Spleen (tissue), 11 donors: ENCODE results near the gene POU2F3. TPM values are rescaled to one million over a fixed set of nuclear protein-coding genes. Genes with fewer than 3 reads are reported as not detected.

Experiments
- DNase-seq: peaks from one replicate; pipeline ENCODE4 v3.0.0-alpha.2; 2020
- H3K27ac ChIP-seq, 8 donors: fragments of 200-600 bp; sonication (generic) in 7 of 8; 1 replicate in 4 of 8; 2 replicates in 4 of 8; pipeline versions ENCODE4 v1.5.0 to v1.8.0; 2016 to 2021; ENCODE audit warnings: inconsistent platforms in 4 of 8, mild to moderate bottlenecking in 4 of 8, moderate library complexity in 1 of 8
- H3K27me3 ChIP-seq, 7 donors: fragments of 200-600 bp; sonication (generic) in 6 of 7; replicated peaks in 1 of 7; 1 replicate in 4 of 7; 2 replicates in 3 of 7; pipeline versions ENCODE4 v1.5.0 to v1.8.0; 2016 to 2021; ENCODE audit warnings: inconsistent platforms in 3 of 7, mild to moderate bottlenecking in 1 of 7
- H3K36me3 ChIP-seq, 6 donors: fragments of 200-600 bp; sonication (generic) in 5 of 6; 1 replicate in 4 of 6; 2 replicates in 2 of 6; pipeline versions ENCODE4 v1.5.0 to v1.8.0; 2016 to 2021; ENCODE audit warnings: inconsistent platforms in 2 of 6
- H3K4me1 ChIP-seq, 6 donors: fragments of 200-600 bp; sonication (generic) in 5 of 6; 1 replicate in 3 of 6; 2 replicates in 3 of 6; pipeline versions ENCODE4 v1.5.0 to v1.8.0; 2016 to 2021; ENCODE audit warnings: inconsistent platforms in 3 of 6
- H3K4me3 ChIP-seq, 8 donors: fragments of 200-600 bp; sonication (generic) in 7 of 8; 1 replicate in 4 of 8; 2 replicates in 4 of 8; pipeline versions ENCODE4 v1.5.0 to v1.8.0; 2016 to 2021; ENCODE audit warnings: inconsistent platforms in 4 of 8, mild to moderate bottlenecking in 4 of 8, moderate library complexity in 2 of 8
- H3K9me3 ChIP-seq, 8 donors: fragments of 200-600 bp; sonication (generic) in 7 of 8; 1 replicate in 4 of 8; 2 replicates in 4 of 8; pipeline versions ENCODE4 v1.5.0 to v1.8.0; 2016 to 2021; ENCODE audit warnings: inconsistent platforms in 4 of 8
- POLR2A ChIP-seq, 3 donors: fragments of 450-650 bp; IDR thresholded peaks; one replicate each; pipeline ENCODE4 v1.5.1; 2017; ENCODE audit warnings: antibody characterized with exemption in 3 of 3, mild to moderate bottlenecking in 1 of 3
- POLR2AphosphoS5 ChIP-seq, 3 donors: sonication (generic); formaldehyde crosslinking; IDR thresholded peaks; one replicate each; pipeline ENCODE4 v1.5.1; 2017; ENCODE audit warnings: antibody characterized with exemption in 3 of 3
- WGBS, 5 donors: extraction: QIAGEN DNeasy Blood & Tissue Kit in 3 of 5; methylation state at CpG; one replicate each; pipeline versions ENCODE4 v1.1.5 to v1.1.7; 2013 to 2018; 5-methylcytosine and 5-hydroxymethylcytosine counted together
- intact Hi-C: fragments of 100-400 bp; cut with DNase I; formaldehyde crosslinking; loops from one replicate; pipeline ENCODE4 v1.15.0; 2023; ENCODE audit warnings: low total_unique reads
- polyA plus RNA-seq, 3 donors: library from polyadenylated mRNA; stranded (reverse); fragments of 200-250 nt; gene quantifications; one replicate each; pipeline ENCODE4 v1.2.1, GENCODE V29; 2013
- total RNA-seq, 7 donors: library from RNA; depleted of rRNA in 3 of 7; stranded (reverse); fragments of >200 nt in 3 of 7; fragmentation: NEBNext Ultra II Directional in 4 of 7; extraction: Animal tissue kit (Norgen Biotek cat#: 25700) in 4 of 7; gene quantifications; one replicate each; pipeline versions ENCODE4 v1.1.0 to v1.2.1, GENCODE V29; 2016 to 2021
- TF ChIP-seq, protein P1 (sequence below), 11 experiments: fragments of 200-600 bp in 7 of 11; fragments of 450-650 bp in 4 of 11; sonication (generic) in 4 of 11; IDR thresholded peaks in 8 of 11; conservative IDR thresholded peaks in 3 of 11; 1 replicate in 7 of 11; 2 replicates in 4 of 11; pipeline versions ENCODE4 v1.4.0 to v1.8.0; 2016 to 2021; ENCODE audit warnings: antibody characterized with exemption in 11 of 11, inconsistent platforms in 4 of 11, mild to moderate bottlenecking in 1 of 11
- donor health status: healthy with polysubstance abuse.
- donor health status: DM: no; HTN: no; CAD: no; lungs with moderate emphysema.
- donor health status: DM: no; HTN: no; CAD: no.
- donor health status: Bipolar disorder and iron deficiency.
- donor health status: healthy.
- donor health status: DM: no; HTN: no; CAD: no.
- donor health status: DM: yes; HTN: yes; CAD: no.

POU2F3 gene
- total and polyA plus RNA-seq, 10 donors, result 0.04 to 0.27 (median 0.19) TPM; not detected in 4

DNA sequence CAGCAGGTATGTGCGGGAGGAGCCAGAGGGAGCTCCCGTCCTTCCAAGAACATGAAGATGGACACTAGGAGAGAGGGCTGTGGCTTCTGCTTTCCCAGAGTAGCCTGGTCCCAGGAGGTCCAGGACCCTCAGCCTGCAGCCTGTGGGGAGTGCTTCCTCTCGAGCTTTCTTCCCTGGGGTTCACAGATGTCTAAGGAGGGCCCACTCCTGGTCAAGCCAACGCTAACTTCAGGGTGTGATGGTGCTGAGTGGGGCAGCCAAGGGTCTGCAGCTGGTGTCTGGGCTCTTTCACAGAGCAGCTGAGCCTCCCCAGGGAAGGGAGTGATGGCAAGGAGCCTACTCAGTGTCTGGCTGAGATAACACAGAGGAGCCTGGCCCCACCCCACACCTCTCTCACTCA, 3.3 kb downstream of the POU2F3 start:
- TF ChIP-seq POLR2A (IDR thresholded peaks at IDR 0.05) (no peak), POLR2AphosphoS5 (IDR thresholded peaks at IDR 0.05) (no peak)
- TF ChIP-seq, protein P1, sequence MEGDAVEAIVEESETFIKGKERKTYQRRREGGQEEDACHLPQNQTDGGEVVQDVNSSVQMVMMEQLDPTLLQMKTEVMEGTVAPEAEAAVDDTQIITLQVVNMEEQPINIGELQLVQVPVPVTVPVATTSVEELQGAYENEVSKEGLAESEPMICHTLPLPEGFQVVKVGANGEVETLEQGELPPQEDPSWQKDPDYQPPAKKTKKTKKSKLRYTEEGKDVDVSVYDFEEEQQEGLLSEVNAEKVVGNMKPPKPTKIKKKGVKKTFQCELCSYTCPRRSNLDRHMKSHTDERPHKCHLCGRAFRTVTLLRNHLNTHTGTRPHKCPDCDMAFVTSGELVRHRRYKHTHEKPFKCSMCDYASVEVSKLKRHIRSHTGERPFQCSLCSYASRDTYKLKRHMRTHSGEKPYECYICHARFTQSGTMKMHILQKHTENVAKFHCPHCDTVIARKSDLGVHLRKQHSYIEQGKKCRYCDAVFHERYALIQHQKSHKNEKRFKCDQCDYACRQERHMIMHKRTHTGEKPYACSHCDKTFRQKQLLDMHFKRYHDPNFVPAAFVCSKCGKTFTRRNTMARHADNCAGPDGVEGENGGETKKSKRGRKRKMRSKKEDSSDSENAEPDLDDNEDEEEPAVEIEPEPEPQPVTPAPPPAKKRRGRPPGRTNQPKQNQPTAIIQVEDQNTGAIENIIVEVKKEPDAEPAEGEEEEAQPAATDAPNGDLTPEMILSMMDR (IDR thresholded peaks at IDR 0.05 in 8 of 11, conservative IDR thresholded peaks at IDR 0.05 in 3 of 11), result no peak
- Histone ChIP-seq H3K4me3 (no peak overlapping the region), H3K27me3 (peaks cover 3 to 94% (median 31%) of the 10 kb centered on the region in 7 donors), H3K27ac (no peak overlapping the region), H3K4me1 (peaks cover 0 to 7% (median 3%) of the 10 kb centered on the region in 6 donors), H3K36me3 (no peaks in the 10 kb centered on the region), H3K9me3 (no peaks in the 10 kb centered on the region)
- DNase-seq, result peak; percentile 53
- intact Hi-C loops, result no loop called here
- 69 to 86% (median 74%) methylated on average over 4 of the region's 4 CpGs for WGBS, 5 donors

DNA sequence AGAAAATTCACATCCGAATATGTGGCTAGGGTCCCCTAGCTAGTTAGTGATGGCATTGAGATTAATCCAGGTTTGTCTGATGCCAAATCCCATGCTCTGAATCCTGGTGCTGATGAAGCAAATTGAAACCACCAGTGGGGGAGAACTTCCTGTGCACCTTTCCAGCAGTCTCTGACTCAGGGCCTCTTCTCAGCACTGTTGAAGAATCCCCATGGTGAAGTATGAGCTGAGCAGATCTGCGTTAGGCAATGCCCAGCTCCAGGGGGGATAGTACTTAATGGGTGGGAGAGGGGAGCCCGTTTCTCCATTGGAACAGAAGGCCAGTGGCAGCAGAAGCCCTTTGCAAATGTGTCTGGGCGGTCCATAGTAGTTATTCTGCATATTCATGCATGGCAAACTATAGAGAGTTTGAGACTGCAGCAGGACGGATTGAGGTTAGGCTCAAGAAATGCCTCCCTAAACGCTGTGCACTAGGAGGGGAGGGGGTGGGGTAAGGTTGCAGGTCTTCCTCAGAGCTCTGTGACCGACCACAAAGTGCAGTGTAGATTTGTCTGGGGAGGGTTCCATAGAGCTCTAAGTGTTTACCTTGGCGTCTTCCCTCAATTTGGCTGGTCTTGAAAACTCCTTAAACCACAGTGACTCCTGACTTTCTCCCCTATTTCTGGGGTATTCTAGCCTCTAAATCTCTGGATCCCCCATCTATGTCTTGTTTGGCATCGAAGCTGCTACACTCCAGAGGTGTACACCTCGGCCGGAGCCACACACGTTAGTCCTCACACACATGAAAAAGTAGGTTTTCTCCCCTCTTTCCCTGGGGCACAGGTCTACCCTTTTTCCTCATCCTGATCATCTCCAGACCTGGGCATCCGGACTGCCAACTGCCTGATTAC, 4.8 kb downstream of the POU2F3 start:
- intact Hi-C loops, result no loop called here
- H3K27me3 ChIP-seq, result peaks cover 3 to 94% (median 23%) of the 10 kb centered on the region in 7 donors
- DNase-seq, result peak; percentile 28
- 67 to 71% (median 68%) methylated on average over 13 of the region's 13 CpGs for WGBS, 5 donors
- H3K4me1 ChIP-seq, result peaks cover 0 to 6% (median 3%) of the 10 kb centered on the region in 6 donors
- no peak for TF ChIP-seq POLR2AphosphoS5 (IDR thresholded peaks at IDR 0.05)
- TF ChIP-seq, protein P1 (IDR thresholded peaks at IDR 0.05 in 8 of 11, conservative IDR thresholded peaks at IDR 0.05 in 3 of 11), result no peak
- TF ChIP-seq POLR2A (IDR thresholded peaks at IDR 0.05), result no peak
- no peaks in the 10 kb centered on the region for H3K9me3 ChIP-seq
- no peak overlapping the region for H3K4me3 ChIP-seq
- H3K36me3 ChIP-seq, result no peaks in the 10 kb centered on the region
- no peak overlapping the region for H3K27ac ChIP-seq

DNA sequence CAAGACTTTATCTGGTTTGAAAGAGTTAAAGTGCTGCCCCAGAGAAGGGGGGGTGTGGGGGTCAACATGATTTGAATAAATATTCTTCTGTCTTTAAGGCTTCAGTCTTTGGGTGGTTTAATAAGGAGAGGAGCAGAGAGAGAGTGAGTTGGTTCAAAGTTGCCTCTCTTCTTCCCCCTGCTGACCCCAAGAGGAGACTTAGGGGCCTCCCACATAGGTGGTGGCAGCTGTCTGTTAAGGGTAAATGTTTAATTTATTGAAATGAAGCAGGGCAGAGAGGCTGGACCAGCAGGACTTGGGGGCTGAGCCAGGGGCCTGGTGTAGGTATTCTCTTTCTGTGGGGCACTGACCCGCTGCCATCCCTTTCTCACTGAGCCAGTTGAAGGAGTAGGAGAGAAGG, 5.5 kb downstream of the POU2F3 start:
- intact Hi-C loops, result no loop called here
- Histone ChIP-seq H3K27ac (no peak overlapping the region), H3K27me3 (peaks cover 0 to 92% (median 16%) of the 10 kb centered on the region in 7 donors), H3K9me3 (no peaks in the 10 kb centered on the region), H3K4me1 (no peaks in the 10 kb centered on the region), H3K4me3 (no peak overlapping the region), H3K36me3 (no peaks in the 10 kb centered on the region)
- TF ChIP-seq, protein P1 (IDR thresholded peaks at IDR 0.05 in 8 of 11, conservative IDR thresholded peaks at IDR 0.05 in 3 of 11), result no peak
- TF ChIP-seq POLR2A (IDR thresholded peaks at IDR 0.05) (no peak), POLR2AphosphoS5 (IDR thresholded peaks at IDR 0.05) (no peak)
- WGBS, 5 donors, result 71 to 94% (median 85%) methylated on average over 1 of the region's 1 CpG
- DNase-seq, result peak; percentile 7

DNA sequence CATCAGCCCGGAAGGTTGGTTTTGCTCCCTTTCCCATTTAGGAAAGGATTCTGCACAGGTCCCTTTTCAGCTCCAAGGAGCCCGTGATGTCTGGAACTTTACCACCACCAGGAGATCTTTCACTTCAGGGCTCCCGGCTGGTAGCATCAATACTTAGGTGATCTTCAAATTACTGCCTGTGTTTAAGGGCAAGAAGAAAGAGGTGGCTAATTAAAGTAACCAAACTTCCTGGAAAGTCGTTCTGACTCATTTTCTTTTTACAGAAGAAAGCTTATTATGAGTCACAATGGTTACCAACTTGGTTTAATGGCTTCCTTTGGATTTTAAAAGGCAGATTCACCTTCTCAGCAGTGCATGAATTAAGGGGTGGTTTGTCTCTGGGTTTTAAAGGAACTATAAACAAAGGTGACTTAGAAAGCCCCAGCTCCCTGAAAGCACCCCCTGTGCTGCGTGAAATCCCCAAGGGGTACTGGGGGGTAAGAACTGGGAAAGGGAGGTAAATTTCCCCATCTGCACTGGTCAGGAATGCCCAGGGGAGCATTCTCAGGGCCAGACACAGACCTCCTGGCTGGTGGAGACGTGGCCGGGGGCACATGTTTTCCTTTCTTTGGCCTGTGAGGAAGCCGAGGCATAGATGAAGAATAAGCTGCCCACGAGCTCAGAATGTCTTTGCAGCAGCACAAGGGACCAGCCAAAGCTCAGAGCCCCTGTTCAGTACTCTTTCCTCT, 8.8 kb downstream of the POU2F3 start:
- no peak overlapping the region for H3K27ac ChIP-seq
- intact Hi-C loops, result no loop called here
- H3K36me3 ChIP-seq, result no peaks in the 10 kb centered on the region
- no peaks in the 10 kb centered on the region for H3K9me3 ChIP-seq
- 39 to 52% (median 42%) methylated on average over 9 of the region's 9 CpGs for WGBS, 5 donors
- no peak overlapping the region for H3K4me3 ChIP-seq
- no peaks in the 10 kb centered on the region for H3K4me1 ChIP-seq
- TF ChIP-seq, protein P1 (IDR thresholded peaks at IDR 0.05 in 8 of 11, conservative IDR thresholded peaks at IDR 0.05 in 3 of 11), result no peak
- TF ChIP-seq POLR2AphosphoS5 (IDR thresholded peaks at IDR 0.05) (no peak), POLR2A (IDR thresholded peaks at IDR 0.05) (no peak)
- peak; percentile 33 for DNase-seq
- peaks cover 0 to 92% (median 0%) of the 10 kb centered on the region in 7 donors for H3K27me3 ChIP-seq
